Measurements from ENCODE around the gene TMEM141.
A peak's percentile ranks its signal among the peaks of the same experiment; 100 is the strongest.
"Not testable (repeated sequence)": the region's sequence is repeated elsewhere in the genome, so short reads cannot be mapped to it uniquely, and the experiment has no call there.

TMEM141 gene

GRCh38 chr9:136755302-136756133 lies 35.6 kb upstream of the TMEM141 start:
- not testable (repeated sequence) for DNase-seq (ENCODE audit: low spot score)

DNA sequence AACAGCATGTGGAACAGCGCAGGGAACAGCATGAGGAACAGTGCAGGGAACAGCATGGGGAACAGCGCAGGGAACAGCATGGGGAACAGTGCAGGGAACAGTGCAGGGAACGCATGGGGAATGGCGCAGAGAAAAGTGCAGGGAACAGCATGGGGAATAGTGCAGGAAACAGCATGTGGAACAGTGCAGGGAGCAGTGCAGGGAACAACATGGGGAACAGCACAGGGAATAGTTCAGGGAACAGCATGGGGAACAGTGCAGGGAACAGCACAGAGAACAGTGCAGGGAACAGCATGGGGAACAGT lies 35.1 kb upstream of the TMEM141 start:
- no peak for DNase-seq (ENCODE audit: low spot score)

DNA sequence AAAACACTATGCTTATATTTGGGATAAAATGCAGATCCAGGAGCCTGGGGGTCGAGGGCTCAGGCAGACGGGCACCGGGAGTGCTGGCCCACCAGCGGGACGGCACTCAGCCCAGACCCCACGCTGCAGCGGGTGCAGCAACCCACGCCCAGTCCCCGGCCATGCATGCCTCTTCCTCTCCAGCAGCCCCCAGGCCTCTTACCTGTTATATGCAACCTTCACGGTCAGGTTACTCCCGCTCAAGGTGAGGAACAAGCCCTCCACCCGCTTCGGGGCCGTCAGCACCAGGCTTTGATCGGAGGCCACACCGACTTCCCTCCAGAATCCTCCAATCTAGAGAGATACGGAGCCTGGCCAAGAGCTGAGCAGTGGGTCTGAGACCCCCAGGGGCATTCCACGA lies 34.3 kb upstream of the TMEM141 start:
- no peak for DNase-seq (ENCODE audit: low spot score)

DNA sequence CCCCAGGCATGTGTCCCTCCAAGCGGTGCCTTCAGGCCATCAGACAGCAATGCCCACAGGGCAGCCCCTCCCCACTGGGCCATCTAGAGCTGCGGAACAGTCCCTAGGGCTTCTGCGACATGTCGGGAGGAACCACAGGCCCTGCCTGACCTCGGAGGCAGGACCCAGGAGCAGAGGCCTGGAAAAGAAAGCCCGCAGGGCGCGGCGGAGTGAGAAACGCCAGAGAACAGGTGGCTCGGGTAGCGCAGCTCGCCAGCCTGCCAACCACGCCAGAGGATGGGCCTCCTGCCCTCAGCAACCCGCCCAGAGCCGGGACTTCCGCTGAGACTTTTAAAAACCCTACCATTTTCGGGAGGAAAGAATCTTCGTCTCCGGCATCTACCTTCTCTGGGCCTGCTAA lies 33.8 kb upstream of the TMEM141 start:
- no peak for DNase-seq (ENCODE audit: low spot score)

DNA sequence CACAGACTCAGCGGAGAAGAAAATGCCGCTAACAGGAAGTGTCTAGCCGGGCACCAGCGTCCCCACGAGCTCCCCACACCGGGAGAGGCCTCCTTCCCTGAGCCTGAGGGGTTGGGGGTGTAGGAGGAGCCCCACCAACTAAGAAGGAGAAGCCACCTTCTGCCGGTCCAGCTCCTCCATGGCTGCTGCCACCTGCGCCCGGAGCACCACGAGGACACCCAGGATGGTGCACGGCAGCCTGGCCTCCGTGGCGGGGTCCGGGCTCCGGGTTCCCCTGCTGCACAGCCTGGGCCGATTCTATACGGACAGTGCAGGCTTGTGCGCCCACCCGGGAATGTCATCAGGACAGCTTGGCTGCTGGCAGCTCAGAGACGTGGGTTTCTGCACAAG lies 33.4 kb upstream of the TMEM141 start:
- no peak for DNase-seq (ENCODE audit: low spot score)

DNA sequence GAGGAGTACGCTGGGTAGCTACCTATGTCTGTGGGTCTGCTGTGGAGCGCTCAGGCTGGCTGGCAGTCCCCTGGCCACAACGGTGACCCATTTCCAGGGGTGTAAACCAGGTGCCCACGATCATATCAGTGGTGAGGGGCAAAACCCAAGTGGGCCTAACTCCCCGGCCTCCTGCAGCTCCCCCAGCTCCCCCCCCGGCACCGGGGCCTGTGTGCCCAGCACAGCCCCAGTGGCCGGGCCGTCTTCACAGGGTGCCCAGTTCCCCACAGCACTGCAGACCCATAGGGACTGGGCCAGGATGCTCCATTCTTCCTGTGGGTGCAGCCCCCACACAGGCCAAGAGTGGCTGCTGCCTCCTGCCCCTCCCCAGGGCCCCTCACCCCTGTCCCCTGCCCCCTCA lies 32.1 kb upstream of the TMEM141 start:
- DNase-seq (ENCODE audit: low spot score), result no peak

GRCh38 chr9:136759436-136760325 lies 31.5 kb upstream of the TMEM141 start:
- DNase-seq (ENCODE audit: low spot score), result no peak

GRCh38 chr9:136760424-136760823 lies 30.7 kb upstream of the TMEM141 start:
- peak; percentile 71 for DNase-seq (ENCODE audit: low spot score)

- peak; percentile 89 for DNase-seq (ENCODE audit: low spot score)
Measured at GRCh38 chr9:136760834-136761544, 30.2 kb upstream of the TMEM141 start.

DNA sequence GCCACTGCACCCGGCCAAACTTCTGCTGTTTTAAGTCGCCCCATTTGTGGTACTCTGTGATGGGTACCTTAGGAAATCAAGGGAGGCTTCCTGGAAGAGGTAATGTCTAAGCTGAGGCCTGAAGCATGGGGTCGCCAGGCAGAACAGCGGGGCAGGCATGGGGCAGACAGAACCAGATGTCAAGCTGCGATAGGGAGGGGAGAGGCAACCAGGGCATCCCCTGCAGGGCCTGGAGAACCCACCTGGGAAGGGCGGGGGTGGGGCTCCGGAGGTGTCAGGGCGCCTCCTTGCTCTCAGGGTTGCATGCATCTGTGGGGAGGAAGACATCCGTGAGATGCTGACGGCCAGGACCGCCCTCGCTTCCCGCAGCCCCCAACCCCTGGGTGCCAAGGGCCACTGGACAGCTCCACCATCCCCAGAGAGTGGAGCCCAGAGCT lies 29.6 kb upstream of the TMEM141 start:
- DNase-seq (ENCODE audit: low spot score), result no peak

GRCh38 chr9:136762221-136762691 lies 28.9 kb upstream of the TMEM141 start:
- no peak for DNase-seq (ENCODE audit: low spot score)

- DNase-seq (ENCODE audit: low spot score), result peak; percentile 89
Measured at GRCh38 chr9:136762915-136763648, 28.1 kb upstream of the TMEM141 start.

DNA sequence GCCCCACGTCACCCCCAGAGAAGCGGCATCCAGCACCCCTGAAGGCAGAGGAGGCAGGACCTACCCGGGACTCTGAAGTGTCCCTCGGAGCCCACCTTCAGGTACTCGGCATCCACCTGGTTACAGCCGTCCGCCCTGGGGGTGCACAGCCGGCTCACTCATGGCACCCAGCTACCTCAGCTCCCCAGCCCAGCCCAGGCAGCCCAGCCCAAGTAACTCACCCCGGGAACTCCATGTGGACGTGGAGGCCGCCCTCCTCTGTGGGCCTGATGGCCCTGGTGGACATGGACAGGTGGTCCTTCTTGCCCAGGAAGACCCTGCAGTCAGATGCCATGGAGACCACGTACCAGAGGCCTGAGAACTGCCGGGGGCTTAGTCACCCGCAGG lies 27.5 kb upstream of the TMEM141 start:
- DNase-seq (ENCODE audit: low spot score), result no peak

GRCh38 chr9:136764301-136764891 lies 26.7 kb upstream of the TMEM141 start, which contains the start of gene LCN15:
LCN15 (minus strand) TSS chr9:136764518; CDS start chr9:136764488, 30 bp downstream.
- DNase-seq (ENCODE audit: low spot score), result no peak

GRCh38 chr9:136765041-136765440 lies 26.1 kb upstream of the TMEM141 start:
- no peak for DNase-seq (ENCODE audit: low spot score)

GRCh38 chr9:136765745-136766409 lies 25.3 kb upstream of the TMEM141 start:
- not testable (repeated sequence) for DNase-seq (ENCODE audit: low spot score)

DNA sequence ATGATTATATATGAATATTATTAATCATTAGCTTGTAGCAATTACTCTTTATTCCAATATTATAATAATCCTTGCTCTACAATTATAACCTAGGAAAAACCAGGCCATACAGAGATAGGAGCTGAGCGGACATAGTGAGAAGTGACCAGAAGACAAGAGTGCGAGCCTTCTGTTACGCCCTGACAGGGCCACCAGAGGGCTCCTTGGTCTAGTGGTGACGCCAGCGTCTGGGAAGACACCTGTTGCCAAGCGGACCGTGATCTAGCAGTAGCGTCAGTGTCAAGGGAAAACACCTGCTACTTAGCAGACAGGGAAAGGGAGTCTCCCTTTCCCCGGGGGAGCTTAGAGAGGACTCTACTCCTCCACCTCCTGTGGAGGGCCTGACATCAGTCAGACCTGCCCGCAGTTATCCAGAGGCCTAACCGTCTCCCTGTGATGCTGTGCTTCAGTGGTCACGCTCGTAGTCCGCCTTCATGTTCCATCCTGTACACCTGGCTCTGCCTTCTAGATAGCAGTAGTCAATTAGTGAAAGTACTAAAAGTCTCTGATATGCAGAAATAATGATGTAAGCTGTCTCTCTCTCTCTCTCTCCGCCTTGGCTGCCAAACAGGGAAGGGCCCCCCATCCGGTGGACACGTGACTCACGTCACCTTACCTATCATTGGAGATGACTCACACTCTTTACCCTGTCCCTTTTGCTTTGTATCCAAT lies 24.6 kb upstream of the TMEM141 start:
- peak; percentile 72 for DNase-seq (ENCODE audit: low spot score)

GRCh38 chr9:136769710-136770191 lies 21.4 kb upstream of the TMEM141 start:
- DNase-seq (ENCODE audit: low spot score), result no peak

DNA sequence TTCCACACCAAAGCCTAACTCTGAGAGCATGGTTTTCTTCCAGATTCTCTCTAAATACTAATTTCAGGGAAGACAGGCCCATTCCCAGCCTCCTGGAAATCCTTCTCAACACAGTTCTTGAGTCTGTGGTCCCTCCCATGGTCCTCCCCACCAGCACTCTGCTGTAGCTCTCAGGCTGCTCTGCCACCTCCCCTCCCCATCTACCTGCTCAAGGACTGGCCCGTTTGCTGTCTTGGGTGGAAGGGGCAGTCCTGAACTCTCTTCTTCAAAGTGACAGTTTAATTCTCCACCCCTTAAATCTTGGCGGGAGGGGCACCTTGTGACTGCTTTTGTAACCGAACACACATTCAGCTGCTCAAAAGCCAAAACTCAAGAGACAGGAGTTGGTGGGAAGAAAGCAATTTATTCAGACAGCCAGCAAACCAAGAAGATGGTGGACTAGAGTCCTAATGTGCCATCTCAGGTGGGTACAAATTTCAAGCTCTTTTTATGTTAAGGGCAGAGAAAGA lies 19.2 kb upstream of the TMEM141 start:
- no peak for DNase-seq (ENCODE audit: low spot score)

All from SK-N-DZ (cell line).